Testis (tissue), 2 donors: ENCODE results near the gene CETP.

Source experiments
- CTCF ChIP-seq, 3 experiments: fragments of 450-650 bp in 2 of 3; fragments of 200-600 bp in 1 of 3; sonication (generic) in 1 of 3; IDR thresholded peaks; one replicate each; pipeline ENCODE4 v1.5.1; 2016 to 2019; ENCODE audit warnings: antibody characterized with exemption in 3 of 3, mild to moderate bottlenecking in 2 of 3, moderate library complexity in 1 of 3
- POLR2A ChIP-seq: fragments of 450-650 bp; IDR thresholded peaks from one replicate; pipeline ENCODE4 v1.6.1; 2017; ENCODE audit warnings: antibody characterized with exemption, mild to moderate bottlenecking, moderate library complexity

GRCh38 chr16:57022445-57022844 is 60.7 kb downstream of the CETP start:
- no peak for TF ChIP-seq POLR2A
- no peak for TF ChIP-seq CTCF (IDR thresholded peaks at IDR 0.05)
